SK-N-SH (cell line): ENCODE results near the gene ITK. TPM values are rescaled to one million over a fixed set of nuclear protein-coding genes. Genes with fewer than 3 reads are reported as not detected.

Source experiments
- CTCF ChIA-PET: fragments of 300-600, 350-600 bp; formaldehyde crosslinking; extraction: SDS; loops from one replicate; lab custom pipeline; 2021; lab: Yijun Ruan, JAX
- POLR2A ChIA-PET: fragments of 350-600 bp; sonication (Branson Sonifier 250); formaldehyde crosslinking; extraction: SDS; loops from one replicate; lab custom pipeline; 2020; ENCODE audit warnings: antibody characterized with exemption, inconsistent platforms; lab: Yijun Ruan, JAX
- DNase-seq: peaks from one replicate; pipeline ENCODE4 v3.0.0; 2012
- H2AFZ ChIP-seq: fragments of 200-600 bp; sonication (generic); 2 replicates; pipeline ENCODE4 v1.8.1; 2016; ENCODE audit warnings: antibody characterized with exemption, mild to moderate bottlenecking, low read depth
- H3F3A ChIP-seq: fragments of 200-600 bp; sonication (generic); replicated peaks from 2 replicates; pipeline ENCODE3; 2016; ENCODE audit warnings: antibody characterized with exemption, mild to moderate bottlenecking; ENCODE audit not compliant: insufficient read depth
- H3K27ac ChIP-seq, 2 experiments: fragments of 200-500 bp in 1 of 2; fragments of 200-600 bp in 1 of 2; sonication (Bioruptor generic) in 1 of 2; sonication (generic), shearing (Covaris generic) in 1 of 2; 2 replicates each; pipeline versions ENCODE4 v1.5.1 to v1.6.1; 2014 to 2016; ENCODE audit warnings: low read depth in 2 of 2, inconsistent platforms in 1 of 2, low read length in 1 of 2, mild to moderate bottlenecking in 1 of 2, mixed read lengths in 1 of 2
- H3K27me3 ChIP-seq: fragments of 200-600 bp; sonication (generic), shearing (Covaris generic); 2 replicates; pipeline ENCODE4 v1.6.1; 2016; ENCODE audit warnings: mixed run types; ENCODE audit not compliant: insufficient read depth
- H3K36me3 ChIP-seq, 2 experiments: fragments of 200-500 bp in 1 of 2; fragments of 200-600 bp in 1 of 2; sonication (Bioruptor generic) in 1 of 2; sonication (generic) in 1 of 2; replicated peaks in 1 of 2; 2 replicates each; pipeline versions ENCODE3 to v1.5.1; 2014 to 2016; ENCODE audit warnings: low read length in 1 of 2, mild to moderate bottlenecking in 1 of 2; ENCODE audit not compliant: insufficient read depth in 2 of 2, control insufficient read depth in 1 of 2
- H3K4me1 ChIP-seq, 2 experiments: fragments of 200-500 bp in 1 of 2; fragments of 200-600 bp in 1 of 2; sonication (Bioruptor generic) in 1 of 2; sonication (generic), shearing (Covaris generic) in 1 of 2; 2 replicates each; pipeline versions ENCODE4 v1.5.1 to v1.6.1; 2014 to 2016; ENCODE audit warnings: low read depth in 1 of 2, low read length in 1 of 2, mixed run types in 1 of 2; ENCODE audit not compliant: insufficient read depth in 2 of 2, control insufficient read depth in 1 of 2
- H3K4me2 ChIP-seq: fragments of 200-600 bp; sonication (generic), shearing (Covaris generic); 2 replicates; pipeline ENCODE4 v1.6.1; 2017; ENCODE audit warnings: mixed run types
- H3K4me3 ChIP-seq, 2 experiments: fragments of 200-500 bp in 1 of 2; fragments of 200-600 bp in 1 of 2; sonication (Bioruptor generic) in 1 of 2; sonication (generic), shearing (Covaris generic) in 1 of 2; 2 replicates each; pipeline versions ENCODE4 v1.5.1 to v1.8.1; 2014 to 2016; ENCODE audit warnings: low read depth in 2 of 2, inconsistent platforms in 1 of 2, low read length in 1 of 2, mild to moderate bottlenecking in 1 of 2, mixed read lengths in 1 of 2, moderate library complexity in 1 of 2
- H3K79me2 ChIP-seq: fragments of 200-600 bp; sonication (generic); 2 replicates; pipeline ENCODE4 v1.8.1; 2017; ENCODE audit warnings: mild to moderate bottlenecking; ENCODE audit not compliant: insufficient read depth
- H3K9ac ChIP-seq: fragments of 200-600 bp; sonication (generic); 2 replicates; pipeline ENCODE4 v1.6.1; 2017; ENCODE audit warnings: mixed run types
- H3K9me2 ChIP-seq: fragments of 200-600 bp; sonication (generic); 2 replicates; pipeline ENCODE4 v1.6.1; 2017; ENCODE audit warnings: mixed run types
- H3K9me3 ChIP-seq: fragments of 200-600 bp; sonication (generic); 2 replicates; pipeline ENCODE4 v1.6.1; 2017; ENCODE audit warnings: mixed run types, mild to moderate bottlenecking, moderate library complexity
- H4K20me1 ChIP-seq: fragments of 200-600 bp; sonication (generic); 2 replicates; pipeline ENCODE4 v1.6.1; 2017; ENCODE audit warnings: mild to moderate bottlenecking, mixed run types; ENCODE audit not compliant: insufficient read depth
- CHD2 ChIP-seq: fragments of 150-350 bp; IDR thresholded peaks from 2 replicates; pipeline ENCODE4 v1.6.1; 2018; ENCODE audit warnings: low read length; ENCODE audit not compliant: partially characterized antibody
- EP300 ChIP-seq, 2 experiments: IDR thresholded peaks; 2 replicates each; pipeline versions ENCODE4 v1.4.0 to v1.6.1; 2012; ENCODE audit warnings: borderline replicate concordance in 1 of 2, low read depth in 1 of 2, low read length in 1 of 2
- FOSL2 ChIP-seq: IDR thresholded peaks from 2 replicates; pipeline ENCODE4 v1.4.0; 2012; ENCODE audit warnings: low read depth, mild to moderate bottlenecking, moderate library complexity, borderline replicate concordance
- FOXJ3 ChIP-seq: sonication (generic); formaldehyde crosslinking; IDR thresholded peaks from 2 replicates; pipeline ENCODE4 v1.5.1; 2020; ENCODE audit warnings: mild to moderate bottlenecking, missing genetic modification reagents
- FOXM1 ChIP-seq: IDR thresholded peaks from 2 replicates; pipeline ENCODE4 v1.4.0; 2012; ENCODE audit warnings: low read depth, mild to moderate bottlenecking
- GATA2 ChIP-seq: sonication (generic); formaldehyde crosslinking; IDR thresholded peaks from 2 replicates; pipeline ENCODE4 v1.5.0; 2020; ENCODE audit warnings: mild to moderate bottlenecking, missing genetic modification reagents
- JUND ChIP-seq: IDR thresholded peaks from 2 replicates; pipeline ENCODE4 v1.4.0; 2012
- MXI1 ChIP-seq: IDR thresholded peaks from 2 replicates; pipeline ENCODE4 v1.6.1; 2012; ENCODE audit warnings: mild to moderate bottlenecking, low read depth, low read length, improper control_type of control experiment
- NFIC ChIP-seq: IDR thresholded peaks from 2 replicates; pipeline ENCODE4 v1.4.0; 2012; ENCODE audit warnings: borderline replicate concordance
- RAD21 ChIP-seq: IDR thresholded peaks from 2 replicates; pipeline ENCODE4 v1.6.1; 2012; ENCODE audit warnings: mild to moderate bottlenecking, low read length
- RCOR1 ChIP-seq: fragments of 150-350 bp; IDR thresholded peaks from 2 replicates; pipeline ENCODE4 v1.6.1; 2017; ENCODE audit warnings: antibody characterized with exemption, low read length
- RFX5 ChIP-seq: IDR thresholded peaks from 2 replicates; pipeline ENCODE4 v1.6.1; 2012; ENCODE audit warnings: mild to moderate bottlenecking, improper control_type of control experiment, low read length
- SMC3 ChIP-seq: IDR thresholded peaks from 2 replicates; pipeline ENCODE4 v1.6.1; 2012; ENCODE audit warnings: low read depth, low read length, improper control_type of control experiment
- YY1 ChIP-seq: IDR thresholded peaks from 2 replicates; pipeline ENCODE4 v1.4.0; 2012; ENCODE audit warnings: low read depth, mild to moderate bottlenecking
- WGBS: methylation state at CpG from one replicate; pipeline ENCODE4 v1.1.6; 2017; ENCODE audit warnings: low lambda C conversion rate; 5-methylcytosine and 5-hydroxymethylcytosine counted together
- polyA plus RNA-seq, 3 experiments: library from polyadenylated mRNA; depleted of rRNA; stranded (reverse); fragments of >200 nt; gene quantifications; 2 replicates each; pipeline ENCODE4 v1.2.3, GENCODE V29; 2012
- TF ChIP-seq, protein P1 (sequence below): IDR thresholded peaks from 2 replicates; pipeline ENCODE4 v1.4.0; 2012; ENCODE audit warnings: low read depth
- TF ChIP-seq, protein P2 (sequence below): fragments of 150-350 bp; IDR thresholded peaks from 2 replicates; pipeline ENCODE4 v1.6.1; 2017; ENCODE audit warnings: antibody characterized with exemption, low read length, low read depth, borderline replicate concordance

ITK gene
- polyA plus RNA-seq, 1 of the 3 experiments (the other 2 are of a cell fraction), result not detected

DNA sequence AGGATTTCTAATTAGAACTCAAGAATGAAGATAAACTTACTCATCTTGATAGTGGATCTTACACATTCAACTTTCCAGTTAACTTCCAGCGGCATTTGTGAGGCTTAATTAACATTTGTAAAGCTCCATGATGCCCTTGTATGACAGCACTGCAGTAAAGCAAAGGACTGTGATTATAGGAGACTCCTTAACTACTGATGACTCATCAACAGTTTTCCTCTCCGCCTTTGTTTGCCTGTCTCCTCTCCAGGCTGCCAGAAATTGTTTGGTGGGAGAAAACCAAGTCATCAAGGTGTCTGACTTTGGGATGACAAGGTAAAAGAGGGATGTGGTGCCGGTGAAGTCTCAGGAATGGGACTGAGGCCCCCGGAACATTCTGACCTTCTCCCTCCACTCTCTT lies 64.8 kb downstream of the ITK start:
- 68% methylated on average over 4 of the region's 4 CpGs for WGBS
- Histone ChIP-seq H3K79me2 (no peaks in the 10 kb centered on the region), H3K4me2 (no peak overlapping the region), H3K9me2 (no peaks in the 10 kb centered on the region), H3F3A (no peaks in the 10 kb centered on the region), H3K4me1 (no peaks in the 10 kb centered on the region; a peak in 1 of 4 replicates), H3K36me3 (no peaks in the 10 kb centered on the region), H3K4me3 (no peak overlapping the region), H3K9ac (no peak overlapping the region), H2AFZ (no peak overlapping the region), H4K20me1 (no peaks in the 10 kb centered on the region), H3K27me3 (no peaks in the 10 kb centered on the region), H3K9me3 (no peaks in the 10 kb centered on the region), H3K27ac (no peak overlapping the region)
- CTCF ChIA-PET, result interaction anchor here (1.6 kb wide), 1 partner anchor 8 kb away, joined by 5 read pairs; no protein-coding TSS in a partner anchor
- no peak for DNase-seq
- POLR2A ChIA-PET, result no interaction called here
- TF ChIP-seq RCOR1, result no peak
- TF ChIP-seq FOSL2, result 0 out of 2 replicates have a peak, but pooled peaks have one; percentile 6

DNA sequence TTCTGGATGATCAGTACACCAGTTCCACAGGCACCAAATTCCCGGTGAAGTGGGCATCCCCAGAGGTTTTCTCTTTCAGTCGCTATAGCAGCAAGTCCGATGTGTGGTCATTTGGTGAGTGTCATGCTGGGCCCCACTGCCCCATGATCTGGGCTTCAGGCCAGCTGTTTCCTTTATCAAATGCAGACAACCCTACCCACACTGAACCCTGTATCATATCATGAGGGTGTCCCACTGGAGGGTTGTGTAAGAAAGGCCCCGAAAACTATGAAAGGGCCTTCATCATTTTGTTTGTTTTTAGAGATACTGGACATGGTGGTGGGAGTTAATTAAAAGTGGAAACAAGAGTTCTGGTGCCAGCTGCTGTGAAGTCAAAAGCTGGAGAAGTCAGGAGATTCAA lies 65.2 kb downstream of the ITK start:
- H3K9me2 ChIP-seq, result no peaks in the 10 kb centered on the region
- no peak overlapping the region for H3K27ac ChIP-seq
- H3K36me3 ChIP-seq, result no peaks in the 10 kb centered on the region
- 44% methylated on average over 4 of the region's 4 CpGs for WGBS
- ChIA-PET CTCF (no interaction called here), POLR2A (no interaction called here)
- H2AFZ ChIP-seq, result no peak overlapping the region
- H3K4me3 ChIP-seq, result no peak overlapping the region
- no peak for DNase-seq
- no peaks in the 10 kb centered on the region for H3K79me2 ChIP-seq
- no peaks in the 10 kb centered on the region for H3F3A ChIP-seq
- no peak overlapping the region for H3K9ac ChIP-seq
- TF ChIP-seq RFX5 (no peak), NFIC (no peak), RAD21 (no peak), GATA2 (no peak)
- H3K27me3 ChIP-seq, result no peaks in the 10 kb centered on the region
- no peaks in the 10 kb centered on the region for H4K20me1 ChIP-seq
- no peaks in the 10 kb centered on the region for H3K9me3 ChIP-seq
- H3K4me1 ChIP-seq, result no peaks in the 10 kb centered on the region; a peak in 1 of 4 replicates
- H3K4me2 ChIP-seq, result no peak overlapping the region

DNA sequence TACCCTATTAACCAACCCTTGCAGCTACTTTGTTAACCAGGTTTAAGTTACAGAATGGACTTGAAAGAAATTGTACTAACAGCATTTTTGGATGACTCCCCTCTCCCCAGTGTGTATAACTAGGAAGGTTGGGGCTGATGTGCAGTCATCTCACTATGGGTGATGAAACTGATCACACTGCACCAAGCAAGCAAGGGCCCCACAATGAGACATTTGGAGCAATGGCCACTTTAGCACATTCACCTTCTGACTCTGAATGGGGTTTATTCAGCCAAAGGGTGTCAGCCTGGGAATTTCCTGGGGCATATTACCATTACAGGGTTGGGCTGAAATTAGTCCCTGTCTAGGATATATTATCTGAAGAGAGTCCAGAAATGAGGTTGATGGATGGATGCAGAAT lies 66.6 kb downstream of the ITK start:
- CTCF ChIA-PET, result no interaction called here
- Histone ChIP-seq H4K20me1 (no peaks in the 10 kb centered on the region), H3K79me2 (no peaks in the 10 kb centered on the region), H3K4me3 (no peak overlapping the region), H3K9me3 (no peaks in the 10 kb centered on the region), H3K9me2 (no peaks in the 10 kb centered on the region), H3K27me3 (no peaks in the 10 kb centered on the region), H3K4me2 (no peak overlapping the region), H2AFZ (no peak overlapping the region), H3F3A (no peaks in the 10 kb centered on the region)
- no peak for DNase-seq
- POLR2A ChIA-PET, result no interaction called here
- no peak for TF ChIP-seq NFIC
- no peak for TF ChIP-seq FOXJ3
- TF ChIP-seq CHD2, result no peak
- no peak for TF ChIP-seq JUND
- no peak for TF ChIP-seq MXI1
- TF ChIP-seq, protein P1, sequence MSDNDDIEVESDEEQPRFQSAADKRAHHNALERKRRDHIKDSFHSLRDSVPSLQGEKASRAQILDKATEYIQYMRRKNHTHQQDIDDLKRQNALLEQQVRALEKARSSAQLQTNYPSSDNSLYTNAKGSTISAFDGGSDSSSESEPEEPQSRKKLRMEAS, result no peak
- TF ChIP-seq EP300 (IDR thresholded peaks at IDR 0.05; ENCODE audit: borderline replicate concordance in 1 of 2, low read depth in 1 of 2, low read length in 1 of 2), result no peak
- TF ChIP-seq YY1, result no peak
- TF ChIP-seq, protein P2, sequence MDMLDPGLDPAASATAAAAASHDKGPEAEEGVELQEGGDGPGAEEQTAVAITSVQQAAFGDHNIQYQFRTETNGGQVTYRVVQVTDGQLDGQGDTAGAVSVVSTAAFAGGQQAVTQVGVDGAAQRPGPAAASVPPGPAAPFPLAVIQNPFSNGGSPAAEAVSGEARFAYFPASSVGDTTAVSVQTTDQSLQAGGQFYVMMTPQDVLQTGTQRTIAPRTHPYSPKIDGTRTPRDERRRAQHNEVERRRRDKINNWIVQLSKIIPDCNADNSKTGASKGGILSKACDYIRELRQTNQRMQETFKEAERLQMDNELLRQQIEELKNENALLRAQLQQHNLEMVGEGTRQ, result no peak
- no peak for TF ChIP-seq SMC3
- no peak for TF ChIP-seq FOXM1
- TF ChIP-seq, all 33 proteins: peak for 0
- Histone ChIP-seq H3K4me1 (no peaks in the 10 kb centered on the region; a peak in 1 of 4 replicates), H3K27ac (no peak overlapping the region), H3K9ac (no peak overlapping the region), H3K36me3 (no peaks in the 10 kb centered on the region)
